Epithelial cell of proximal tubule (primary cell): ENCODE results near the gene GPSM1. TPM values are rescaled to one million over a fixed set of nuclear protein-coding genes. Genes with fewer than 3 reads are reported as not detected.

Source experiments
- DNase-seq: peaks from one replicate; pipeline ENCODE4 v3.0.0-alpha.2; 2011; ENCODE audit warnings: low read depth
- H3K4me3 ChIP-seq: 2 replicates; pipeline ENCODE4 v1.5.1; 2011; ENCODE audit warnings: low read depth, mild to moderate bottlenecking, low read length
- total RNA-seq: library from RNA; depleted of rRNA; stranded (reverse); fragments of >200 nt; gene quantifications from 2 replicates; pipeline ENCODE4 v1.2.3, GENCODE V29; 2015
- TF ChIP-seq, protein P1 (sequence below): conservative IDR thresholded peaks from 2 replicates; pipeline ENCODE4 v1.5.1; 2012; ENCODE audit warnings: low read depth, mild to moderate bottlenecking, low read length

GPSM1 gene
- total RNA-seq, 1 donor from 2014 or later, result 28.2 TPM

DNA sequence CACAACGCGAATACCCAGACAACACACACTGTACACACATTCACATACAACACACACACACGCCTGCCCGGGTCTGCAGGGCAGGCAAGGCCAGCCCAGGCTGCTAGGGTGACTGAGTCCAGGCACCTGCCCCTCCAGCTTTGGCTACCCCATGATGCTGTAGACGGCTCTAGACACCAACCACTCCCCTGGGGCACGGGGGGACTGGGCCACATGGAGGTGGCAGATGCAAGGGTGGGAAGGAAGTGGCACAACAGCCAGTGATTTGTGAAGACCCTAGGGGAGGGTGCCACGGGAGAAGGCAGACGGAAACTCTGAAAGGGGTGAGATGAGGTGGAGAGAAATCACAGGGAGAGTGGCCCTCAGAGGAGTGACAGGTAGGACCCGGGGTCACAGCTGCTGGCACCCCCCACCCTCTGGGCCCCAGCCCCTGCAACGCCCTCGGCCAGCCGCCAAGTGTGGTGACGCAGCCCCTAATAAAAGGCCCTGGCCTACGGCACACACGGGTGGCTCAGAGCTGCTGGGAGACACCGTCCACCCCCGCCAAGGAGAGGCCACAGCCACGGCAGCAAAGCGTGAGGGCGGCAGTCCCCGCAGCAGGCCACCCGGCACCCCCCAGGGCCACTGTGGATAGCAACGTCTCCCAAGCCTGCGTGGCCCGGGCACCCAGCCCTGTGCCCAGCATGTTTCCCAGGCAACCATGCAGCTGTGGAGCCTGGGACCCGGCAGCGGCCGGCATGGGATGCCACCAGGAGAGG is 16.9 kb upstream of the GPSM1 start:
- no peak overlapping the region for H3K4me3 ChIP-seq
- no peak for DNase-seq
- TF ChIP-seq, protein P1, sequence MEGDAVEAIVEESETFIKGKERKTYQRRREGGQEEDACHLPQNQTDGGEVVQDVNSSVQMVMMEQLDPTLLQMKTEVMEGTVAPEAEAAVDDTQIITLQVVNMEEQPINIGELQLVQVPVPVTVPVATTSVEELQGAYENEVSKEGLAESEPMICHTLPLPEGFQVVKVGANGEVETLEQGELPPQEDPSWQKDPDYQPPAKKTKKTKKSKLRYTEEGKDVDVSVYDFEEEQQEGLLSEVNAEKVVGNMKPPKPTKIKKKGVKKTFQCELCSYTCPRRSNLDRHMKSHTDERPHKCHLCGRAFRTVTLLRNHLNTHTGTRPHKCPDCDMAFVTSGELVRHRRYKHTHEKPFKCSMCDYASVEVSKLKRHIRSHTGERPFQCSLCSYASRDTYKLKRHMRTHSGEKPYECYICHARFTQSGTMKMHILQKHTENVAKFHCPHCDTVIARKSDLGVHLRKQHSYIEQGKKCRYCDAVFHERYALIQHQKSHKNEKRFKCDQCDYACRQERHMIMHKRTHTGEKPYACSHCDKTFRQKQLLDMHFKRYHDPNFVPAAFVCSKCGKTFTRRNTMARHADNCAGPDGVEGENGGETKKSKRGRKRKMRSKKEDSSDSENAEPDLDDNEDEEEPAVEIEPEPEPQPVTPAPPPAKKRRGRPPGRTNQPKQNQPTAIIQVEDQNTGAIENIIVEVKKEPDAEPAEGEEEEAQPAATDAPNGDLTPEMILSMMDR, result no peak

DNA sequence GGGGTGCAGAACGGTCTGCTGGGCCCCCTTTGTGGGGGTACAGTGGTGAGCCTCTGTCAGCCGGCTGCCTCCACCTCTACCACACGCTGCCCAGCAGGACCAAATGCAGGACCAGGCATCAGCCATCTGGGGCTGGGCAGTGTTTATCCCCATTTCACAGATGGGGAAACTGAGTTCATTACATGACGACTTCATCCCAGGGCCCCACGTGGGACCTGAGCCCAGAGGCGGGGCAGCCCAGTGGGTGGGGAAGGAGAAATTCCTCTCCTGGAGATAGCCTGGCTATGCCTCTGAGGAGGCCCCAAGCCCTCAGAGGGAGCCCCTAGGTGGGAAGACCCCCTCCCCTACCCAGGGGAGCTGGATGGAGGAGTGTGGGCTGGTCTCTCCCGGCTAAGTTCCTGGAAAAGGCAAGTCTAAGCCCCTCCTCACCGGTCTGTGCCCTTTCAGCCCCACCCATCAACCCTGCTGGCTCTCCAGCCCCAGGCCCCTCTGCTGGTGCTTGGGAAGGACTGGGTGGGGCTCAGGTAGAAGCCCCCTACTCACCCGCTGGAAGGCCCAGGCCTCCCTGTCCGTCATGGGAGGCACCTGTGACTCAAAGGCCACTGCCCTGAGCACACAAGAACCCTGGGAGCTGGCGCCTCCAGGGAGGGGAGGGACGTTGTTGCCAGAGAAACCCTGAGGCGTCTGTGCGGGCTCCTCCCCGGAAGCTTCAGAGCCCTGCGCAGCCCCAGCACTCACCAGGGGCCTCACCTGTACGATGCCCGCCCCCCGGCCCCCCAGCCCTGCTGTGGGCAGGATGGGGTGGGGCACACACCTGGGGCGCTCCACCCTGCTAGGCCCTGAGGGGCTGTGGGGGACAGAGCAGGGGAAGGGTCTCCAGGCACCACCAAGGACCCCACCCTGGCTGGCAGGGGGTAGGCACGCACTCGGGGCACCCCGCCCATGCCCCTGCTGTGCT is 16.0 kb upstream of the GPSM1 start:
- no peak overlapping the region for H3K4me3 ChIP-seq
- no peak for DNase-seq
- TF ChIP-seq, protein P1, result no peak

DNA sequence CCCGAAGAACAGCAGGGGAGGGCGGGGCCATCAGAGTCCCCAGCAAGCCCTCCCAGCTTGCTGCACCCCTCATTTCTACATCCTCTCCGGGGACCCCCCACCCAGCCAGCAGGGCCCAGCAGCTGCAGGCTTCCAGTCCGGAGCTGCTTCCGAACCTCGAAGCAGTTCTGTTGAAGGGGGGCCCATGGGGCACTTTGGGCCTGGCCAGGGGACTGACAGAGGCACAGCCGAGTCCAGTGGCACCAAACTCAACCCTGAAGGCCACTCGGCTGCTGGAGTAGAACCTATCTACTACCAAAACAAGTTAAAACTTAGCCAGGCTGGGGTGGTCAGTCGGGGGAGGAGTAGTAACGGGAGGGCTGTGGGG is 15.3 kb upstream of the GPSM1 start:
- TF ChIP-seq, protein P1, result no peak
- no peak for DNase-seq
- no peak overlapping the region for H3K4me3 ChIP-seq

DNA sequence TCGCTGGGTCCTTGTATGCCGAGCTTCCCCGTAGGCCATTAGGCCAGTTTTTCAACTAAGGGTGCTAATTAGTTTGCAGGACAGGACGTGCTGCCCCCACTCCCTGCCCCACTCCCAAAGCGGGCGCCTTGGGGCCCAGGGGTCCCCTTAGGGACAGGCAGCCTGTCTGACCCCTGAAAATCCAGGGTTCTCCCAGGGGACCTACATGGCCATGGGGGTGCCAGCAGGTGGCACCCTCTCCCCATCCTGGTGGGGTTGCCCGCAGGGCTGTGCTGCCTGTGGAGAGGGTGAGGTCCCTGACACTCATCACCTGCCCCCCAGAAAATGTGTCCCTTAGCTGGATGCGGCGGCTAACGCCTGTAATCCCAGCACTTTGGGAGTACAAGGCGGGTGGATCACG is 14.9 kb upstream of the GPSM1 start:
- no peak for DNase-seq
- TF ChIP-seq, protein P1, result peak; percentile 61

DNA sequence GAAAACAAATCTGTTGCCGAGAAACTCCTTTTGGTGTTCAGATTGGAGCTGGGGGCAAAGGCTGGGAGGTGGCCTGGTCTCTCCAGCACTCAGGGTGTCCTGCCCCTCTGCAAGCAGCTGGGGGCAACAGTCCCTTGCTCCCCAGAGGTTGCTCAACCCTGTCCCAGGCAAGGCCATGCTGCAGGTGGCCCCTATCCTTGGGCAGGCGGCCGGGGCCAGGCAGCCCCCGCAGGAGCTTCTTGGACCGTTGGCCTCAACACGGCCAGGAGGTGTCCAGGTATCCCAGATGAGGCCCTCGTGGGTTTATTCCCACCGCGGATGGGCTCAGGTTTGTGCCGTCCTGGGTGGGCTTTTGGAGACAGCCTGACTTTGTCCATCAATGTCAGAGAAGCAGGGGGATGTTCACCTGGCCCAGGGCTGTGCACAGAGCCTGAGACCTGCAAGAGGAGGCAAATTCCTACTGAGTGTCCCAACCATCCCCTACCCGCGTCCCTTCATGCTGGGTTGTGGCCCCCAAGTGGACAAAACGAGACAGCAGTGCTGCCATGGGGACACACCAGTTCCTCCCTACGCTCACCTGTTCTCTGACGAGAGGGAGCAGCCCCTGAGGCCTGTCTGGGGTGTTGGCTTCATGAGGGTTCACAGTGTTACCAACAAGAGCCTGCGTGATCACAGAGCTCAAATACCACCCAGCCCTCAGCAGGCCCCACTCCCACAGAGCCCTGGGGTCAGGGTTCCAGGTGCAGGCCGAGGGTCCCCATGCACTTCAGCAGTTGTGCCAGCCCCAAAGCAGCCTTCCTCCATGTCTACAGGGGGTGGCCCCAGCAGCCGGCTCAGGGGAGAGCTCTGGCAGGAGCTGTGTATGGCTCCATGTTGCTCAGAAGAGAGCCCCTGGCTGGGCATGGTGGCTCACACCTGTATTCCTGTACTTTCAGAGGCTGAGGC is 14.0 kb upstream of the GPSM1 start:
- TF ChIP-seq, protein P1, result no peak
- H3K4me3 ChIP-seq, result no peak overlapping the region
- no peak for DNase-seq

More for the DNA sequence above, 14.9 kb upstream of the GPSM1 start:
- H3K4me3 ChIP-seq, result no peak overlapping the region

DNA sequence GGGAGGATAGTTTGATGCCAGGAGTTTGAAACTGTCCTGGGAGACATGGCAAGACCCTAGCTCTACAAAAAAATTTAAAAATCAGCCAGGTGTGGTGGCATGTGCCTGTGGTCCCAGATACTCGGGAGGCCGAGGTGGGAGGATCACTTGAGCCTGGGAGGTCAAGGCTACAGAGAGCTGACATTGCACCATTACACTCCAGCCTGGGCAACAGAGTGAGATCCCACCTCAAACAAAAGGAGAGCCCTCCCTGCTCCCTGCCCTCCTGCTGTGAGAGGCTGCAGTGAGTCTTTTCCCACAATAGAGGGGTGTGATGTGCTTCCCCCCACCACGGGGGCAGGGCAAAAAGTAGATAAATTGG is 13.3 kb upstream of the GPSM1 start:
- H3K4me3 ChIP-seq, result no peak overlapping the region
- no peak for DNase-seq
- TF ChIP-seq, protein P1, result no peak
